Liver (tissue), 9 donors: Measurements from ENCODE around the gene TIPRL. TPM values are rescaled to one million over a fixed set of nuclear protein-coding genes. Genes with fewer than 3 reads are reported as not detected.

ENCODE experiments used
- DNase-seq: peaks from one replicate; pipeline ENCODE4 v3.0.0-alpha.2; 2017; ENCODE audit warnings: low spot score
- H3K27ac ChIP-seq, 2 donors: one replicate each; pipeline ENCODE4 v1.7.0; 2013; ENCODE audit warnings: inconsistent platforms in 2 of 2, low read length in 2 of 2, control low read depth in 1 of 2, low read depth in 1 of 2, mild to moderate bottlenecking in 1 of 2
- H3K27me3 ChIP-seq, 4 donors: one replicate each; pipeline versions ENCODE4 v1.6.1 to v1.7.0; 2013; ENCODE audit warnings: low read length in 3 of 4, inconsistent platforms in 1 of 4, mild to moderate bottlenecking in 1 of 4, moderate library complexity in 1 of 4; ENCODE audit not compliant: control insufficient read depth in 4 of 4, insufficient read depth in 4 of 4
- H3K36me3 ChIP-seq, 4 donors: one replicate each; pipeline versions ENCODE4 v1.6.1 to v1.7.0; 2013; ENCODE audit warnings: low read length in 3 of 4, mild to moderate bottlenecking in 3 of 4, low read depth in 1 of 4, moderate library complexity in 1 of 4; ENCODE audit not compliant: control insufficient read depth in 4 of 4, insufficient read depth in 3 of 4
- H3K4me1 ChIP-seq, 4 donors: one replicate each; pipeline versions ENCODE4 v1.6.1 to v1.7.0; 2013; ENCODE audit warnings: low read length in 3 of 4, mild to moderate bottlenecking in 3 of 4, moderate library complexity in 1 of 4; ENCODE audit not compliant: control insufficient read depth in 4 of 4, insufficient read depth in 4 of 4
- H3K4me3 ChIP-seq, 3 donors: one replicate each; pipeline versions ENCODE4 v1.6.1 to v1.7.0; 2013; ENCODE audit warnings: low read length in 3 of 3, control low read depth in 1 of 3, low read depth in 1 of 3, mild to moderate bottlenecking in 1 of 3
- H3K9ac ChIP-seq, 2 donors: one replicate each; pipeline ENCODE4 v1.7.0; 2013; ENCODE audit warnings: low read length in 2 of 2, mild to moderate bottlenecking in 2 of 2, moderate library complexity in 2 of 2, control low read depth in 1 of 2, low read depth in 1 of 2
- H3K9me3 ChIP-seq, 4 donors: one replicate each; pipeline versions ENCODE4 v1.6.1 to v1.7.0; 2013; ENCODE audit warnings: low read length in 3 of 4; ENCODE audit not compliant: control insufficient read depth in 4 of 4
- CTCF ChIP-seq: fragments of 150-350 bp; IDR thresholded peaks from 2 replicates; pipeline ENCODE4 v1.5.1; 2017; ENCODE audit warnings: improper control_type of control experiment, low read depth, low read length; ENCODE audit not compliant: missing input control
- GABPA ChIP-seq, 2 donors: IDR thresholded peaks in 1 of 2; conservative IDR thresholded peaks in 1 of 2; 2 replicates each; pipeline ENCODE4 v1.6.1; 2016; ENCODE audit warnings: antibody characterized with exemption in 2 of 2, mild to moderate bottlenecking in 1 of 2, moderate library complexity in 1 of 2
- HNF4A ChIP-seq, 2 donors: conservative IDR thresholded peaks; 2 replicates each; pipeline ENCODE4 v1.6.1; 2016; ENCODE audit warnings: antibody characterized with exemption in 2 of 2, mild to moderate bottlenecking in 2 of 2
- HNF4G ChIP-seq: IDR thresholded peaks from 2 replicates; pipeline ENCODE4 v1.6.1; 2016; ENCODE audit warnings: antibody characterized with exemption
- JUND ChIP-seq, 2 donors: IDR thresholded peaks; 2 replicates each; pipeline ENCODE4 v1.6.1; 2016; ENCODE audit warnings: antibody characterized with exemption in 2 of 2
- REST ChIP-seq: IDR thresholded peaks from 2 replicates; pipeline ENCODE4 v1.6.1; 2016; ENCODE audit warnings: antibody characterized with exemption, mild to moderate bottlenecking
- SP1 ChIP-seq: IDR thresholded peaks from 2 replicates; pipeline ENCODE4 v1.6.1; 2018; ENCODE audit warnings: antibody characterized with exemption, mild to moderate bottlenecking
- TAF1 ChIP-seq: conservative IDR thresholded peaks from 2 replicates; pipeline ENCODE4 v1.6.1; 2016; ENCODE audit warnings: antibody characterized with exemption, mild to moderate bottlenecking
- YY1 ChIP-seq: IDR thresholded peaks from 2 replicates; pipeline ENCODE4 v1.6.1; 2016; ENCODE audit warnings: antibody characterized with exemption, mild to moderate bottlenecking
- ZBTB33 ChIP-seq: IDR thresholded peaks from 2 replicates; pipeline ENCODE4 v1.6.1; 2016; ENCODE audit warnings: antibody characterized with exemption
- WGBS: extraction: QIAGEN DNeasy Blood & Tissue Kit; methylation state at CpG from one replicate; pipeline ENCODE4 v1.1.7; 2013; 5-methylcytosine and 5-hydroxymethylcytosine counted together
- polyA plus RNA-seq, 2 donors: library from polyadenylated mRNA; stranded (reverse) in 1 of 2; unstranded in 1 of 2; fragments of 200-250 nt in 1 of 2; fragments of >200 nt in 1 of 2; fragmentation: Nextera tagmentation in 1 of 2; extraction: Ambion mirVana in 1 of 2; gene quantifications; one replicate each; pipeline versions ENCODE4 v1.2.1 to v1.2.3, GENCODE V29; 2013 to 2015
- total RNA-seq, 2 donors: library from RNA; depleted of rRNA; stranded (reverse); fragments of >200 nt; gene quantifications; one replicate each; pipeline ENCODE4 v1.2.3, GENCODE V29; 2014
- donor health status: healthy.
- donor health status: healthy.
- donor health status: healthy.
- donor health status: healthy.
- donor health status: healthy.

The TIPRL gene
- total and polyA plus RNA-seq, 4 donors, result 11.2 to 20.0 (median 13.0) TPM

DNA sequence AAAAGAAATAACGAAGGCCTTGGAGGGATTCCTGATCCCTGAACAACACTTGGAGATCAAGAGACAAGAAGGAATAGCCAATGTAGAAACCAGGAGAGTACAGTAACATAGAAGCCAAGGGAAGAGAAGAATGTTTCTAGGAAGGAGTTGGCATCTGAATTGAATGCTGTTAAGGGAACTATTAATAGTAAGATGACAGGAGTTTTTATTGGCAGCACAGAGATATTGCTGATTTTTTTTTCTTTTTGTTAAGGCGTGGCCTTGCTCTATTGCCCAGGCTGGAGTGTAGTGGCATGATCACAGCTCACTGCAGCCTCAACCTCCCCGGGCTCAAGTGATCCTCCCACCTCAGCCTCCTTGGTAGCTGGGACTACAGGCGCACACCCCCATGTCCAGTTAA is 37.4 kb downstream of the TIPRL start (continued):
- no peak for TF ChIP-seq TAF1

- no peak for TF ChIP-seq REST
- no peak for TF ChIP-seq SP1
- no peak for TF ChIP-seq CTCF
- TF ChIP-seq JUND (IDR thresholded peaks at IDR 0.05), result no peak
- no peak for TF ChIP-seq HNF4A (conservative IDR thresholded peaks at IDR 0.05)
- TF ChIP-seq GABPA (IDR thresholded peaks at IDR 0.05 in 1 of 2, conservative IDR thresholded peaks at IDR 0.05 in 1 of 2), result no peak
- no peak for TF ChIP-seq ZBTB33
- no peaks in the 10 kb centered on the region for H3K4me1 ChIP-seq
- H3K9ac ChIP-seq, result no peak overlapping the region
- WGBS, result 95% methylated on average over 4 of the region's 4 CpGs
- H3K36me3 ChIP-seq, result no peaks in the 10 kb centered on the region
- no peak overlapping the region for H3K27ac ChIP-seq
- peaks cover 0 to 4% (median 0%) of the 10 kb centered on the region in 4 donors for H3K9me3 ChIP-seq
- no peak overlapping the region for H3K4me3 ChIP-seq
- H3K27me3 ChIP-seq, result no peaks in the 10 kb centered on the region
- no peak for DNase-seq
Observed at GRCh38 chr1:168217664-168218063, 38.9 kb downstream of the TIPRL start.

DNA sequence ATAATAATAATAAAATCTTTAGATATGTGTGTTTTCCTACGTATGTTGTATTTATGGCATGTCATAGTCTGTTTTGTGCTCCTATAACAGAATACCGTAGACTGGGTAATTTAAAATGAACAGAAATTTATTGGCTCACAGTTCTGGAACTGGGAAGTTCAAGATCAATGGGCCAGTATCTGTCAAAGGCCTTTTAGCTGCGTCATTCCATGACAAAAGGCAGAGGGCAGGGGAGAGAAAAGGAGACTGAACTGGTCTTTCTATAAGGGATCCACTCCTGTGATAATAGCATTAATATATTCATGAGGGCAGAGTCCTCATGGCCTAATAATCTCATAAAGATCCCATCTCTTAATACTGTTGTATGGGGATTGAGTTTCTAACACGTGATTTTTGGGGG is 39.9 kb downstream of the TIPRL start:
- Histone ChIP-seq H3K9ac (no peak overlapping the region), H3K4me3 (no peak overlapping the region), H3K36me3 (no peaks in the 10 kb centered on the region), H3K4me1 (no peaks in the 10 kb centered on the region), H3K27me3 (no peaks in the 10 kb centered on the region), H3K9me3 (no peaks in the 10 kb centered on the region), H3K27ac (no peak overlapping the region)
- no peak for DNase-seq
- TF ChIP-seq CTCF (no peak), TAF1 (no peak), HNF4G (no peak), YY1 (no peak), GABPA (IDR thresholded peaks at IDR 0.05 in 1 of 2, conservative IDR thresholded peaks at IDR 0.05 in 1 of 2) (no peak), JUND (IDR thresholded peaks at IDR 0.05) (no peak)
- 90% methylated on average over 4 of the region's 4 CpGs for WGBS
